ENCODE results near the gene IL18BP. TPM values are rescaled to one million over a fixed set of nuclear protein-coding genes. Genes with fewer than 3 reads are reported as not detected.
A peak's percentile ranks its signal among the peaks of the same experiment; 100 is the strongest.

Gene IL18BP
- total and polyA plus RNA-seq, 2 of the 13 experiments (the other 11 are each of a cell fraction or from before 2014, with no cell fraction given): 4.1 to 12.8 TPM

GRCh38 chr11:72040491-72041363 is 42.0 kb downstream of the IL18BP start (continued):
- TF ChIP-seq, protein P1, sequence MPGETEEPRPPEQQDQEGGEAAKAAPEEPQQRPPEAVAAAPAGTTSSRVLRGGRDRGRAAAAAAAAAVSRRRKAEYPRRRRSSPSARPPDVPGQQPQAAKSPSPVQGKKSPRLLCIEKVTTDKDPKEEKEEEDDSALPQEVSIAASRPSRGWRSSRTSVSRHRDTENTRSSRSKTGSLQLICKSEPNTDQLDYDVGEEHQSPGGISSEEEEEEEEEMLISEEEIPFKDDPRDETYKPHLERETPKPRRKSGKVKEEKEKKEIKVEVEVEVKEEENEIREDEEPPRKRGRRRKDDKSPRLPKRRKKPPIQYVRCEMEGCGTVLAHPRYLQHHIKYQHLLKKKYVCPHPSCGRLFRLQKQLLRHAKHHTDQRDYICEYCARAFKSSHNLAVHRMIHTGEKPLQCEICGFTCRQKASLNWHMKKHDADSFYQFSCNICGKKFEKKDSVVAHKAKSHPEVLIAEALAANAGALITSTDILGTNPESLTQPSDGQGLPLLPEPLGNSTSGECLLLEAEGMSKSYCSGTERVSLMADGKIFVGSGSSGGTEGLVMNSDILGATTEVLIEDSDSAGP (CRISPR knock-in tag; IDR thresholded peaks at IDR 0.05; ENCODE audit: borderline replicate concordance): peak; percentile 99
- TF ChIP-seq ARNT2 (CRISPR knock-in tag; IDR thresholded peaks at IDR 0.05; ENCODE audit: low read depth) (peak; percentile 70), CBX5 (CRISPR knock-in tag; IDR thresholded peaks at IDR 0.05; ENCODE audit: borderline replicate concordance) (0 out of 2 replicates have a peak, but pooled peaks have one; percentile 36), NRL (CRISPR knock-in tag; IDR thresholded peaks at IDR 0.05; ENCODE audit: borderline replicate concordance) (no peak), ZNF329 (CRISPR knock-in tag; IDR thresholded peaks at IDR 0.05; ENCODE audit: low read depth) (no peak), MYC (CRISPR knock-in tag; IDR thresholded peaks at IDR 0.05; ENCODE audit: borderline replicate concordance) (peak; percentile 19), DMTF1 (CRISPR knock-in tag; IDR thresholded peaks at IDR 0.05) (no peak), CREB1 (IDR thresholded peaks at IDR 0.05) (peak; percentile 38; the same call in 1 of the 2 replicates), CREB1 (CRISPR knock-in tag; IDR thresholded peaks at IDR 0.05) (peak; percentile 85), MAFK (conservative IDR thresholded peaks at IDR 0.05 in 1 of 2, IDR thresholded peaks at IDR 0.05 in 1 of 2; ENCODE audit: low read length in 2 of 2) (0 out of 4 replicates have a peak, but pooled peaks of 1 of the 2 experiments have one; percentile 5), ZNF614 (CRISPR knock-in tag; IDR thresholded peaks at IDR 0.05; ENCODE audit: borderline replicate concordance) (peak; percentile 67; the same call in 1 of the 2 replicates), ZNF747 (CRISPR knock-in tag; IDR thresholded peaks at IDR 0.05; ENCODE audit: borderline replicate concordance) (peak; percentile 62; the same call in 1 of the 2 replicates), SATB2 (CRISPR knock-in tag; IDR thresholded peaks at IDR 0.05) (no peak), MIER3 (CRISPR knock-in tag; IDR thresholded peaks at IDR 0.05; ENCODE audit: borderline replicate concordance) (peak; percentile 44; the same call in 1 of the 2 replicates), SAFB2 (CRISPR knock-in tag; IDR thresholded peaks at IDR 0.05; ENCODE audit: borderline replicate concordance, low read depth) (no peak), PHF21A (CRISPR knock-in tag; IDR thresholded peaks at IDR 0.05) (peak; percentile 59), IKZF5 (CRISPR knock-in tag; IDR thresholded peaks at IDR 0.05) (no peak), ZNF138 (CRISPR knock-in tag; IDR thresholded peaks at IDR 0.05; ENCODE audit: low read depth) (no peak), RXRA (CRISPR knock-in tag; IDR thresholded peaks at IDR 0.05) (0 out of 2 replicates have a peak, but pooled peaks have one; percentile 22), BORCS8-MEF2B (CRISPR knock-in tag; IDR thresholded peaks at IDR 0.05) (0 out of 2 replicates have a peak, but pooled peaks have one; percentile 8), ZNF18 (CRISPR knock-in tag; IDR thresholded peaks at IDR 0.05; ENCODE audit: insufficient replicate concordance) (no peak), MED1 (CRISPR knock-in tag; IDR thresholded peaks at IDR 0.05) (peak; percentile 54; the same call in 1 of the 2 replicates)
